Sigmoid colon (tissue), 4 donors: ENCODE results near the gene ESPNL.

Experiments used
- CTCF ChIP-seq, 4 experiments: fragments of 450-650 bp in 3 of 4; fragments of 200-600 bp in 1 of 4; IDR thresholded peaks; one replicate each; pipeline ENCODE4 v1.5.1; 2016 to 2019; ENCODE audit warnings: antibody characterized with exemption in 4 of 4, mild to moderate bottlenecking in 3 of 4, moderate library complexity in 2 of 4
- POLR2A ChIP-seq, 2 donors: fragments of 450-650 bp; IDR thresholded peaks; one replicate each; pipeline ENCODE4 v1.6.1; 2016; ENCODE audit warnings: antibody characterized with exemption in 2 of 2, mild to moderate bottlenecking in 2 of 2, moderate library complexity in 2 of 2
- POLR2AphosphoS5 ChIP-seq, 4 donors: sonication (generic); formaldehyde crosslinking; IDR thresholded peaks; one replicate each; pipeline ENCODE4 v1.6.1; 2017; ENCODE audit warnings: antibody characterized with exemption in 4 of 4

GRCh38 chr2:238123218-238123971 is 23.3 kb downstream of the ESPNL start:
- no peak for TF ChIP-seq POLR2A (IDR thresholded peaks at IDR 0.05)
- TF ChIP-seq CTCF (IDR thresholded peaks at IDR 0.05) = no peak
- no peak for TF ChIP-seq POLR2AphosphoS5 (IDR thresholded peaks at IDR 0.05)
